Panc1 (cell line): ENCODE measurements around the gene AGPAT1.

ENCODE experiments used
- CTCF ChIP-seq: fragments of 450-650 bp; IDR thresholded peaks from 2 replicates; pipeline ENCODE4 v1.5.1; 2017; ENCODE audit warnings: mild to moderate bottlenecking
- POLR2AphosphoS5 ChIP-seq: IDR thresholded peaks from 2 replicates; pipeline ENCODE4 v1.6.1; 2012; ENCODE audit warnings: mild to moderate bottlenecking, low read depth, low read length, moderate library complexity
- TCF7L2 ChIP-seq: IDR thresholded peaks from 2 replicates; pipeline ENCODE4 v1.6.1; 2011; ENCODE audit warnings: mild to moderate bottlenecking, low read depth, low read length, inconsistent platforms

DNA sequence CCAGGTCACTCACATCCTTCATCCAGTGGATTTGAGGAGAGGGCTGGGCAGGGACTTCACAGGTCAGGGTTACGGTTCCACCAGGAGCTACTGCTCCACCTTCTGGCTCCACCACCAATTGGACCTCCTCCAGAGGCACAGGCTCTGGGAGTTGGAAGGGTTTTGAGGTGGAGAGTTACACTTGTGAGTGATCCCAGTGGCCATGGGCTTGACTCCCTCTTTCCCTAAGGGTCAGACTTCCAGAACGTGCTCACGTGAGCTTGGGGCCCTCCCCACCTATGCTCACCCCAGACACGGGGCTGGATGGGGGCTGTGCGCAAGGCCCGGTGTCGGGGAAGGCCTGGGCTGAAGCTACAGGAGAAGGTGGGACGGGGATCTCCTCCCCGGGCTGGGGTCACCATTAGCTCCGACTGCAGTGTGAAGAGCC is 6.7 kb upstream of the AGPAT1 start:
- TF ChIP-seq CTCF (no peak), TCF7L2 (no peak), POLR2AphosphoS5 (no peak)
